Caco-2 (cell line): ENCODE results near the gene PACS1. TPM values are rescaled to one million over a fixed set of nuclear protein-coding genes. Genes with fewer than 3 reads are reported as not detected.

ENCODE experiments used
- BruUV-seq: library from RNA; stranded (reverse); fragments of 400-500 nt; replicated peaks from 2 replicates; lab custom pipeline; 2021; lab: Mats Ljungman, UMichigan
- CTCF ChIA-PET: fragments of 300-600 bp; sonication (Branson Sonifier 250); formaldehyde crosslinking; loops from one replicate; lab custom pipeline; 2022; ENCODE audit warnings: antibody characterized with exemption; lab: Charles Lee
- POLR2A ChIA-PET: fragments of 300-600 bp; sonication (Branson Sonifier 250); formaldehyde crosslinking; loops from one replicate; lab custom pipeline; 2022; ENCODE audit warnings: antibody characterized with exemption; lab: Charles Lee
- DNase-seq, 2 experiments: peaks; one replicate each; pipeline versions ENCODE4 v3.0.0 to v3.0.0-alpha.2; 2020 to 2022
- H3K27me3 ChIP-seq: replicated peaks from 2 replicates; pipeline ENCODE4 v1.6.0; 2011; ENCODE audit warnings: low read length; ENCODE audit not compliant: control insufficient read depth, insufficient read depth
- H3K36me3 ChIP-seq: 2 replicates; pipeline ENCODE4 v1.5.1; 2011; ENCODE audit warnings: low read length; ENCODE audit not compliant: control insufficient read depth, insufficient read depth
- H3K4me1 ChIP-seq: fragments of 250-450 bp; sonication (Bioruptor Pico); 2 replicates; pipeline ENCODE4 v1.5.1; 2020; ENCODE audit warnings: mild to moderate bottlenecking
- H3K4me3 ChIP-seq: 2 replicates; pipeline ENCODE4 v1.5.1; 2011; ENCODE audit warnings: low read depth, mild to moderate bottlenecking, control low read depth, low read length
- H3K9me3 ChIP-seq: fragments of 250-450 bp; sonication (Bioruptor Pico); 2 replicates; pipeline ENCODE4 v1.5.1; 2020; ENCODE audit warnings: mild to moderate bottlenecking, moderate library complexity
- H3K27ac Mint-ChIP-seq: one replicate; pipeline ENCODE4 v1.8.0; 2022; ENCODE audit warnings: mixed read lengths; ENCODE audit not compliant: unreplicated experiment
- H3K27me3 Mint-ChIP-seq: one replicate; pipeline ENCODE4 v1.8.0; 2022; ENCODE audit warnings: mixed read lengths; ENCODE audit not compliant: insufficient read depth, unreplicated experiment
- H3K36me3 Mint-ChIP-seq: one replicate; pipeline ENCODE4 v1.8.0; 2022; ENCODE audit warnings: mild to moderate bottlenecking, mixed read lengths; ENCODE audit not compliant: insufficient read depth, unreplicated experiment
- H3K4me1 Mint-ChIP-seq: one replicate; pipeline ENCODE4 v1.8.0; 2022; ENCODE audit warnings: low read depth, mixed read lengths; ENCODE audit not compliant: unreplicated experiment
- H3K4me3 Mint-ChIP-seq: one replicate; pipeline ENCODE4 v1.8.0; 2022; ENCODE audit warnings: mild to moderate bottlenecking, moderate library complexity, mixed read lengths; ENCODE audit not compliant: unreplicated experiment
- H3K9me3 Mint-ChIP-seq: one replicate; pipeline ENCODE4 v1.8.0; 2022; ENCODE audit warnings: mixed read lengths; ENCODE audit not compliant: unreplicated experiment
- intact Hi-C: fragments of 100-400 bp; cut with micrococcal nuclease; formaldehyde crosslinking; loops from one replicate; pipeline ENCODE4 v1.10.0; 2022; ENCODE audit not compliant: unreplicated experiment
- total RNA-seq: library from RNA; stranded (reverse); gene quantifications from 2 replicates; pipeline ENCODE4 v1.2.3, GENCODE V29; 2022
- TF ChIP-seq, protein P1 (sequence below), 2 experiments: fragments of 200-600 bp in 1 of 2; IDR thresholded peaks; 1 replicate in 1 of 2; 2 replicates in 1 of 2; pipeline versions ENCODE4 v1.5.1 to v1.8.0; 2011 to 2022; ENCODE audit warnings: antibody characterized with exemption in 1 of 2, control low read depth in 1 of 2, inconsistent platforms in 1 of 2, low read depth in 1 of 2, low read length in 1 of 2, mild to moderate bottlenecking in 1 of 2, moderate library complexity in 1 of 2; ENCODE audit not compliant: insufficient read depth in 1 of 2, severe bottlenecking in 1 of 2, unreplicated experiment in 1 of 2

PACS1 gene
- total RNA-seq, 1 experiment from 2014 or later: 82.2 TPM

DNA sequence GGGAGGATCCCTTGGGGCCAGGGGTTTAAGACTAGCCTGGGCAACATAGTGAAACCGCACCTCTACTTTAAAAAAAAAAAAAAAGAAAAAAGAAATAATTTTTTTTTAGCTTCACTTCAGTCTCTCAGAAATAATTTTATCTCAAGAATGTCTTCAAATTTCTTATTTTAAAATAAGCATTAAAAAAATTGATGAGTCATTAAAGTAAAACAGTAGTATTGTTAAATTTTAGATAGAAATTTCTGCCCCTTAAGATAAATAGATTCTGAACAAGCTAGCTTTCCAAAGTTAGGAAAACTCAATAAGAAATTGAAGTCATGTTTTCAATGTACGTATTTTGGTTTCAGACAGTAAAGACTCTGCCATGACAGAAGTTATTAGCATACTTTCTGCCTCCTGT, 7.7 kb upstream of the PACS1 start:
- Mint-ChIP-seq H3K36me3 (peaks cover 95% of the 10 kb centered on the region), H3K4me1 (no peaks in the 10 kb centered on the region), H3K9me3 (no peaks in the 10 kb centered on the region), H3K4me3 (no peak overlapping the region), H3K27ac (no peak overlapping the region), H3K27me3 (no peaks in the 10 kb centered on the region)
- intact Hi-C loops: no loop called here
- TF ChIP-seq, protein P1, sequence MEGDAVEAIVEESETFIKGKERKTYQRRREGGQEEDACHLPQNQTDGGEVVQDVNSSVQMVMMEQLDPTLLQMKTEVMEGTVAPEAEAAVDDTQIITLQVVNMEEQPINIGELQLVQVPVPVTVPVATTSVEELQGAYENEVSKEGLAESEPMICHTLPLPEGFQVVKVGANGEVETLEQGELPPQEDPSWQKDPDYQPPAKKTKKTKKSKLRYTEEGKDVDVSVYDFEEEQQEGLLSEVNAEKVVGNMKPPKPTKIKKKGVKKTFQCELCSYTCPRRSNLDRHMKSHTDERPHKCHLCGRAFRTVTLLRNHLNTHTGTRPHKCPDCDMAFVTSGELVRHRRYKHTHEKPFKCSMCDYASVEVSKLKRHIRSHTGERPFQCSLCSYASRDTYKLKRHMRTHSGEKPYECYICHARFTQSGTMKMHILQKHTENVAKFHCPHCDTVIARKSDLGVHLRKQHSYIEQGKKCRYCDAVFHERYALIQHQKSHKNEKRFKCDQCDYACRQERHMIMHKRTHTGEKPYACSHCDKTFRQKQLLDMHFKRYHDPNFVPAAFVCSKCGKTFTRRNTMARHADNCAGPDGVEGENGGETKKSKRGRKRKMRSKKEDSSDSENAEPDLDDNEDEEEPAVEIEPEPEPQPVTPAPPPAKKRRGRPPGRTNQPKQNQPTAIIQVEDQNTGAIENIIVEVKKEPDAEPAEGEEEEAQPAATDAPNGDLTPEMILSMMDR (IDR thresholded peaks at IDR 0.05; ENCODE audit: insufficient read depth in 1 of 2, low read depth in 1 of 2, low read length in 1 of 2, severe bottlenecking in 1 of 2, unreplicated experiment in 1 of 2): no peak
- no peak overlapping the region for H3K4me3 ChIP-seq
- no peaks in the 10 kb centered on the region for H3K9me3 ChIP-seq
- H3K27me3 ChIP-seq: no peaks in the 10 kb centered on the region
- H3K36me3 ChIP-seq: peaks cover 18% of the 10 kb centered on the region
- ChIA-PET CTCF (no interaction called here), POLR2A (interaction anchor here (1.4 kb wide), 1 partner anchor 10 kb away, joined by 4 read pairs; no protein-coding TSS in a partner anchor)
- no peaks in the 10 kb centered on the region for H3K4me1 ChIP-seq
- no peak for DNase-seq
- no TSS peak for BruUV-seq

DNA sequence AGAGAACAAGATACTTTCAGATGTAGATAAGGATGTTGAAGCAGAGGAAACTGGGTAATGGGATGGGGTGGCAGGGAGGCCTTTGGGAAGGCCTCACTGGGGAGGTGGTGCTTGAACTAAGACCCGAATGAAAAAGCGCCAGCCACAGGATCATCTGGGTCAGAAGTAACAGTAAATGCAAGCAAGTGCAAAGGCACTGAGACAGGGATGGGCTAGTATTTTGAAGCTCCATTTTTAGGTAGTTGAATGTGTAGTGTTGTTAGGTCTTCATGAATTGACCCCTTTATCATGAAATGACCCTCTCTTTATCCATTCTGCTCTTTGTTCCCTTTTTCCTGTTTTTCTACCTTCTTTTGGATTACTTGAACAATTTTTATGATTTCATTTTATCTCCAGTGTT, 6.2 kb upstream of the PACS1 start:
- intact Hi-C loops: no loop called here
- CTCF ChIA-PET: interaction anchor here (0.6 kb wide), 1 partner anchor 176 kb away, joined by 3 read pairs; the partner anchor contains the start of gene FIBP
- no TSS peak for BruUV-seq

GRCh38 chr11:66064571-66064970, 5.5 kb upstream of the PACS1 start:
- ChIA-PET CTCF (no interaction called here), POLR2A (no interaction called here)
- Histone ChIP-seq H3K9me3 (no peaks in the 10 kb centered on the region), H3K27me3 (no peaks in the 10 kb centered on the region), H3K4me3 (no peak overlapping the region), H3K36me3 (peaks cover 13% of the 10 kb centered on the region), H3K4me1 (0 out of 2 replicates have a peak, but pooled peaks cover 3% of the 10 kb centered on the region)
- BruUV-seq: no TSS peak
- Mint-ChIP-seq H3K9me3 (no peaks in the 10 kb centered on the region), H3K27ac (no peak overlapping the region), H3K36me3 (peaks cover 96% of the 10 kb centered on the region), H3K27me3 (no peaks in the 10 kb centered on the region), H3K4me1 (no peaks in the 10 kb centered on the region), H3K4me3 (no peak overlapping the region)
- TF ChIP-seq, protein P1 (IDR thresholded peaks at IDR 0.05; ENCODE audit: insufficient read depth in 1 of 2, low read depth in 1 of 2, low read length in 1 of 2, severe bottlenecking in 1 of 2, unreplicated experiment in 1 of 2): no peak
- no peak for DNase-seq
- intact Hi-C loops: no loop called here

More for the DNA sequence above, 6.2 kb upstream of the PACS1 start:
- TF ChIP-seq, protein P1 (IDR thresholded peaks at IDR 0.05; ENCODE audit: insufficient read depth in 1 of 2, low read depth in 1 of 2, low read length in 1 of 2, severe bottlenecking in 1 of 2, unreplicated experiment in 1 of 2): no peak
- Mint-ChIP-seq H3K4me3 (no peak overlapping the region), H3K27ac (no peak overlapping the region), H3K36me3 (peaks cover 95% of the 10 kb centered on the region), H3K27me3 (no peaks in the 10 kb centered on the region), H3K4me1 (no peaks in the 10 kb centered on the region), H3K9me3 (no peaks in the 10 kb centered on the region)
- H3K9me3 ChIP-seq: no peaks in the 10 kb centered on the region
- no peaks in the 10 kb centered on the region for H3K27me3 ChIP-seq
- H3K36me3 ChIP-seq: peaks cover 16% of the 10 kb centered on the region
- no peak overlapping the region for H3K4me3 ChIP-seq
- no peaks in the 10 kb centered on the region for H3K4me1 ChIP-seq
- POLR2A ChIA-PET: no interaction called here
- no peak for DNase-seq
